CMK (cell line): ENCODE measurements around the gene BRD7.
A peak's percentile ranks its signal among the peaks of the same experiment; 100 is the strongest.

Experiments used
- DNase-seq: peaks from one replicate; pipeline ENCODE4 v3.0.0-alpha.2; 2010; ENCODE audit warnings: low read depth

Gene BRD7

DNA sequence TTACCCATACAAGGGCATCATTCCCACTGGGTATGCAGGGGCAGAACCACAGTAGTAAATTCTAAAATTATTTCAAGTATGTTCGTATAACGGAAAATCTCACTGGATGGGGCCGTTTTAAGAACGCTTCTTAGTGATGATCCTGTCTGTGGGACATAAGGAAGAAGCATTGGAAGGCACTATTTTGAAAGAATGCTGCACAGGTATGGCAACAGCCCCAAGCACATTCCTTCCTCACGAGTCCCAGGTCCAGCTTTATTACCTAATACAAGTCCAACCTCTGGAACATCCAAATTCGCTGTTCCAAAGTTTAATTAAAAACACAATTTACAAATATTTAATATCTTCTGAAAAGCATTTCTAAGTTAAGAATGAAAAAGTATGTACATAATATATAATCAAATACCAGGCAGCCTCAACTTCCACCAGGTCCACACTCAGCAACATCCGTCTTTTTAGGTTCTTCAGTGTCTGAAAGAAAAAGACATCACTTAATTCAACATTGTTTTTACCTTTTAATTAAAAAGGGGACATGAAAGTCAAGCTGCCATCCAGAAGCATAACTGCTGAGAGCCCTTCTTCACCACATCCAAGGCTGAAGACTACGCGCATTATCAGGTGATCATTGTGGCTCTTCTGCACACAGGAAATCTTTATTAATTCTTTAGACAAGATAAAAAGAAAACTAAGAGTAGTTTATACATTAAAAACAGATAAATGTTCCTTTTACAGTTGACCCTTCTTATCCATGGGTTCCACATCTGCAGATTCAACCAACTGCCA is 49.8 kb downstream of the BRD7 start:
- no peak for DNase-seq

DNA sequence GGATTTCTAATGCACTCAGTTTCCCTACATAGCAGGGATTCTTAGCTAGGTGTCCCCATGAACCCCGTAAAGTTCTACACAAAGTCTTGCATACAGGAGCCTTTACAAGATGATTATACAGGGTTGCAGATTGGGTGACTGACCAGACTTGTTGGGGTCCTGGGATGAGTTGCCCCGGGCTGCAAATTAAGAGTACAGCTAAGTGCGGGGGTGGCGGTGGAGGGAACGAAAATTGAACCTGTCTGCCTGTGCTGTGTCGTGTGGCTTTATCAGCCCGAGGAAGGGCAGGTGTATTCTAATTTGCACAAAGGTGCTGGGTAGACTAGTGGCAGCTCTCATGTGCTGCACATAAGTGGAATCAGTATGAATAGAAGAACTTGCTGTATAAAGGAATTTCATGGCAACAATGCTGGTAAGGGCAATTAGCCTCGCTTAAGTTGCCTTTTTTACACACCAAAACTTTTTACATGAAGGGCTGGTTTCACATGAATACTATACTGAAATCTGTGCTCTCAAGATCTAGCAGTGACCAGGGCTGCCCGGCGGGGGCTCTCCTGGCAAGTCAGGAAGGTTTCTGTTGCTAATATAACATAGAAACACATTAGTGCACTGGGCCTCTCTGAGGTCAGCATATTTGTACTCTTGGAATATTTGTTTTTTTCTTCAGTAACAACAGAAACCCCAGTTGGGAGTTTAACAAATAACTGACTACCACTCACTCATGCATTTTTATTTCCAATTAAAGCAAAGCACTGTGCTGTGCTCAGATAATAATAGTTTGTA is 51.7 kb downstream of the BRD7 start:
- DNase-seq = no peak

DNA sequence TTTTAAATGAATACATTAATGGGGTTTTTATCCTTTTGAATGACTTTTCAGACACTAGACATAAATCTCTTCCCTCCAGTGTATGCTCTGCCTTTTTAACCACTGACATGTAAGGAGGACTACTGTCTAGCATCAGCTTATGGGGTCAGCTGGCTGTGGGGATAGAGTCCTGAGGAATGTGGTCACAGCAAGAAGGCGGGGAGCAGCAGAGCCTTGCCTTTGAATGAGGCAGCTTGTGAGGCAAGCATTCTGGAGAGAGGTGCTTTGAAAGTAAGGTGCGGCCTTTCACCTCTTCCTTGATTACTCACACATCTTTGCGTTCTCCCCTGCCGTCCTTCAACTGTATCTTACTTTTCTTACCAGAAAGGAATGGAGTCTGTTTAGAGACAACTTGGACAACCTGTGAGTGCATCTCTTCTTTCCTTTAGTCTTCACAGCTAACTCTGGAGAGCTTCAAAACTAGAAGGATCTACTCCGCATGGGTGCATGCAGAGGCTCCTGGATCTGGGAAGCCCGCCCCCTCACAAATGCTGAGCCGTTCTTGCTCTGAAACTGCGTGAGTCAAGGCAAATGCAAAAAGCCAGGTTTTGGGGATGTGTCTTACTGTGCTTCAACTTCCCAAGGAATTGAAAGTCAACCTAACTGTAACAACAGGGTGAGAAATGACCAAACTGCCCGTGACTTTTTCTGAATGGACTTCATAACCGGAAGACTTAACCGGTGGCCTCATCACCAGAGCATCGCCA is 52.5 kb downstream of the BRD7 start:
- DNase-seq = no peak

DNA sequence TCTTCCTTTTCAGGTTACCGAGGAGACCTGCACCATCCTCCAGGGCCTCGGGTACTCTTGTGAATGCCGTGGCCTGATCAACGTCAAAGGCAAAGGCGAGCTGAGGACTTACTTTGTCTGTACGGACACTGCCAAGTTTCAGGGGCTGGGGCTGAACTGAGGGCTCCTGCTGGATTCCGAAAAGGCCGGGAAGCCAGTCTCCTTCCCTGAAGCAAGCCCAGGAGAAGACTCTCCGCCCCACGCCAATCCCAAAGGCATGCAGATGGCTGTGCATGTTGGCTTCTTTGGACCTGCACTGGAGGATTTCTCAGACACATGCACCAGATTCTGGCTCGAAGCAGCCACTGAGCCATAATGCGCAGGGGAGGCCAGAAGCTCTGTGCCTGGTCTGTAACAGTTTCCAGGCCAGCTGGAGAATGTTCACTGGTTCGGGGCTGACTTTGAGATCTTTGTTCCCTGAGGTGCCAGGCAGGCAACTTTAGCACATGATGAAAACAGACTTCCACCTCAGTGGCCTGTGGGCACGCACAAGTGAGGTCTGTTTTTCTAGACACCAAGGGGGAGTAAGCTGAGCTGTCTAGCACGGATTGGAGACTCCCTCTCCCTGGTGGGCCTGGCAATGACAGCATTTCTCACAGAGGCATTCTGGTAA is 53.3 kb downstream of the BRD7 start:
- no peak for DNase-seq

DNA sequence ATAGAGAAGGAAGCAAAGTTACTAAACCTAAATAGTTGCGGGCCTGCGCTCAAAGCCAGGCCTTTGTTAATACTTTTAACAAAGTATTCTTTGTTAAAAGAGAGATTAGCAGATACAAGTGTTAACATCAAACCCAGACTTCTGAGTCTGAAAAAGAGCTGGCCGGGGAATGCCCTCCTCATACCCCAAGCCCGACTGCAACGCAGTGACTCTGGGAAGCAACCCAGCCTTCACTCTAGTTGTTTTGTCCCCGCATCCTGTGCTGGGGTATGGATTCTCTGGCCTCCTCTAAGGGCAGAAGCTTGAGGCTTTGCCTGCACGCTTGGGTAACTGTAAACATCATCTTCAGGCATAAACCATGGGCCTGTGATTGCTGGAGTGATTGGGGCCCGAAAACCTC is 54.1 kb downstream of the BRD7 start:
- no peak for DNase-seq

DNA sequence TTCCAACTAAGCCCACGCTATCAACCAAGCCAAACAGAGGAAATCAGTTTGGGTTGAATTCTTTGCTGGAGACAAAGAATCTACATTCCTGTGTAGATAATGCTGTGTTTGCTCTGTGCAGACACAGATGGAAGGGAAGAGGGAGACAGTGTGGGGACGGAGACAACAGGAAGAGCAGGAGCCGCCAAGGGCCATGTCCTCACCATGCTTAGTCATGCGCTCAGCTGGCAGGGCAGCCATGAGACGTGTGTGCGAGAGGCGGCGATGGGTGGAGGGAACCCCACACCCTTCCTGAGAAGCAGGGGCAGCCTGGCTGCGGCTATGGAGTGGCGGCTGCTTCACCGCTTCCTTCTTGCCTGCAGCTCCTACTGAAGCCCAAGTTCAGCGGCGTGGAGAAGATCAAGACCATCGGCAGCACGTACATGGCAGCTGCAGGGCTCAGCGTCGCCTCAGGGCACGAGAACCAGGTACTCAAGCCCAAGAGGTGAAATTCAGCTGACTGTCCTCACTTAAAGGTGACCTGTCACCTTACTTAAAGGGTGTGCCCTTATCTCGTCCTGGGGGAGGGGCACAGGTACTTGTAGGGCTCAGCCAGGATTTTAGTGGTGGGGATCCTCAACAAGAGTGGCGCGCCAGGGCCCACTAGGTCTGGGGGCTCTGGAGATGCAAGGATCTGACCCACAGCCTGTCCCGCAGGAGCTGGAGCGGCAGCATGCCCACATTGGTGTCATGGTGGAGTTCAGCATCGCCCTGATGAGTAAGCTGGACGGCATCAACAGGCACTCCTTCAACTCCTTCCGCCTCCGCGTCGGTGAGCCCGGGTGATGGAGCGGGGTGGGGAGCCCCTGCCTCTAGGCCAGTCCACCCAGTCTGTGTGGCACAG is 55.0 kb downstream of the BRD7 start:
- peak; percentile 61 for DNase-seq

DNA sequence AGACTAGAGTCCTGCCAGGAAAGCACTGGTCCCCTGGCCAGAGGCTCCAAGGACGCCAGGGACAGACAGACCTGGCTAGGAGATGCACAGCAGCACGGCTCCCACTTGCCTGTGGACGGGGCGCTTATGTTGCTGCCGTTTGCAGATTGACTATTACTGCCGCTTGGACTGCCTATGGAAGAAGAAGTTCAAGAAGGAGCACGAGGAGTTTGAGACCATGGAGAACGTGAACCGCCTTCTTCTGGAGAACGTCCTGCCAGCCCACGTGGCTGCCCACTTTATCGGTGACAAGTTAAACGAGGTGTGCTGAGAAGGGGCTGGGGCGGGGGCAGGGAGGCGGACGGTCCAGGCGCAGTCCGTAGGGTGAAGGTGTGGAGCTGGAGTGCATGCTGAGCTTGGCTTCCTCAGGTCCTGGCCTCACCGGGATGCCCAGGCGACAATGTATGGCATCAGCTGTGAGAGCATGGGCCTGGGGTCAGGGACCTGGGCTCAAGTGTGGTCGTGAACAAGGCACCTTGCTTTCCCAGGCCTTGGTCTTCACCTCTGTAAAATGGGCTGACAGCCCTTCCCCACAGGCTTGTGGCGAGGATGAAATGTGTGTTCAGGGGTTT is 56.8 kb downstream of the BRD7 start:
- DNase-seq = no peak

DNA sequence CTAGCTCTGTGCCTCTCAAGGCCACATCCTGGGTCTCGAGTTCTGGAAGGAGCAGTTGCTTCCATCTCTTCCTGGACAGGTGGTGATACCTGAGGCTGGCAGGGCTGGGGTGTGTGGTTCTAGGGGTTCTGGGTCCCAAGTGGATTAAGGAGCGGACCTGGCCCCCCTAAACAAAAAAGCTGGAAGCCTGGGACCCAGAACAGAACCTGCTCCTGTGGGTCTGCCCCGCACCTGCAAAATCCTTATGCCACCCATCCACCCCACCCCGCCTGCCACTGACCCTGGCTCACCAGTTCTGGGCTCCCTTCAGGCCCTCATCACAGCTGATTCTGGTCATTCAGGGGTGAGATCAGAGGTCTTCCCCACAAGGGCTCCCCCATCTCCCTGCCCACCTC is 57.7 kb downstream of the BRD7 start:
- no peak for DNase-seq

DNA sequence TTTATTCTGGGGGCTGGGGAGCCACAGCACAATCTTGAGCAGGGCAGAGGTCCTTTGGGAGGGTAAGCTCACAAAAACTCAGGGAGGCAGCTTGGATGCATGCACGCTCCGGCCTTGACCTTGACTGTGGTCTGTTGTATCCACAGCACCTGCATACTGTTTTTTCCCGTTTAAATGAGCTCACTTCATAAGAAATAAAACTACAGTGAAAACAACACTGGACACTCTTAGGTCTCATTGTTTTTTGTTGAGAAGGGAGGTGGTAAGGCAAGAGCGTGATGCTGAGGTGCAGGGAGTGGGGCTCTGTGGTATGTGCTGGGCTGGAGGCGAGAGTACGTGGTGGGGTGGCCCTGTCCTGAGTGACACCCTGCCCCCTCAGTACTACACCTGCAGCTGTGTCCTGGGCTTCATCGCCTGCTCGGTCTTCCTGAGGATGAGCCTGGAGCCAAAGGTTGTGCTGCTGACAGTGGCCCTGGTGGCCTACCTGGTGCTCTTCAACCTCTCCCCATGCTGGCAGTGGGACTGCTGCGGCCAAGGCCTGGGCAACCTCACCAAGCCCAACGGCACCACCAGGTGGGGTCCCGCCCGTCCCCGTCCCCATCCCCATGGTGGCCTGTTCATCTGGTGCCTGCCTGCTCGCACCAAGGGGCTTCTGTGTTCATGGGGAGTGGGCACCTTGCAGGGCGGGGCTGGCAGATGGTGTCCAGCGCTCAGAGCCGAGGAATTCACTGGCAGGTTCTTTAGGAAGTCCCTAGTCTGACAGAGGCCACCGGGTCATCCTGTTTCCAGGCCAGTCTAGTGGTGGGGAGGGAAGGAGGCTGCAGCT is 58.3 kb downstream of the BRD7 start:
- DNase-seq = no peak

DNA sequence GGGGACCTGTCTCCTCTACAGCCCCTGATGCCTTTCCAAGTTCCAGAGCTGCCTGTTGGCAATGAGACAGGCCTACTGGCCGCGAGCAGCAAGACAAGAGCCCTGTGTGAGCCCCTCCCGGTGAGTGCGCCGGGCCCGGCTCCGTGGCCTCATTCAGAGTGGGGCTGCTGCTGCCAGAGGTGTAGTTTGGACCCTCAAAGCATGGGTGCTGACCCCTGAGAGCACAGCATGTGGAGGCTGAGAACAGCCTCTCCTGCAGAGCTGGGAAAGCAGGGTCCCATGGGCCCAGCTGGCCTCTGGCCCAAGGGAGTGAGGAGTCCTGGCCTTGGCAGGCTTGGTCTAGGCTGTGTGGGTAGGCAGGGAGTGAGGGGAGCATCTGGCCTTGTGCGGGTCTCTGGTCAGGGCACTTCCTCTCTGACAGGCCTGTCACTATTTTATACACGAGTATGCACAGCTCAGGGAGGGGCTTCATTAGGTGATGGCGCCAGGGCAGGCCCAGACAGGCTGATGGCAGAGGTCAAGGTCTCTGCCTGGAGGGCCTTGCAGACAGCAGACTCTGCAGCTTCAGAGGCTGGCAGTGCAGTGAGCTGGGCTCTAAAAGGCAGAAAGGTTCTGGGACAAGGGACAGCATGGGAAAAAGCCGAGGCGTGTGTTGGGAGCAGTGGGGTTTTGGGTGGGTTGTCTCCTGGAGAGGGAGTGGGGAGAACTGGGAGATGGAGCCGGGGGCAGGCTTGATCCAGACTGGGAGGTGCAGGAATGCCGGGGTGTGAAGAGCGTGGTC is 59.1 kb downstream of the BRD7 start:
- no peak for DNase-seq

DNA sequence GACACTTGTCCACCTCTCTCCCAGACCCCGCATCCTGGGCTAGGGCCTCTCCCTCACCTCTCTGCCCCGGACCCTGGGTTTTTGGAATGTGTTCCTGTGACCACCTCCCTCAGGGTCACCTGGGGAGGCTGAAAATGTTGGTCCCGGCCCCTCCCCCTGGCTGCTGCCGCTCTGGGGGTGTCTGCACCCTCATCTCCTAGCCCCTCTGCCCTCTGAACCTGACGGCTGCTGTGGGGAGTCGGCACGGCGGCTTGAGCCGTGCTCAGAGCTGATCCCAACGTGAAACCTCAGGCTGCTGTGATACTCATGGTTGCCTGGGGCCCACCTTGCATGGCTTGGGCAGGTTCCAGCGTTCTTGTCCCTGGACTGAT is 59.6 kb downstream of the BRD7 start:
- no peak for DNase-seq

DNA sequence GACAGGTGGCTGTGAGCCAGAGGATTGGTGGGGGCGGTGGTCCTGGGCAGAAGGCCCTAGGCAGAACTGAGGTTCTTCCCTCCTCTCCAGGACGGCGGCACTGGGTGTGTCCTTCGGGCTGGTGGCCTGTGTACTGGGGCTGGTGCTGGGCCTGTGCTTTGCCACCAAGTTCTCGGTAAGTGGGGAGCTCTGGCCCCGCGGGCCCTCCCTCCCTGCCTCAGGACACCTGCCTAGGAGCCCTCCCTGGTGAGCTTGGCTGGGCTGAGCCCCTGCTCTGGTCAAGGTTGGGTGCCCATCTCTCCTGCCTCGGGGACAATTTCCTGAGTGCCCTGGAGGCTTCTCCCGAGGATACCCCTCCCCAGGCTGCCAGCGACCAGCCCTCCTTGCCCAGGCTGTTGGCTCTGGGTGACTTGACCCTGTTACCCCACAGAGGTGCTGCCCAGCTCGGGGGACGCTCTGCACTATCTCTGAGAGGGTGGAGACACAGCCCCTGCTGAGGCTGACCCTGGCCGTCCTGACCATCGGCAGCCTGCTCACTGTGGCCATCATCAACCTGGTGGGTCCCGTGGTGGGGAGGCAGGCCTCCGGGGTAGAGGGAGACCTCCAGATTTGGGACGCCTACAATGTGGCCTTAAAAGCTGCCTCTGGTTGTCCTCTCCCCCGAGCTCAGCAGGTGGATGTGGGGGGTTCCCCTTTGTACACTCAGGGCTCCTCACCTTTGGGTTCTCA is 60.4 kb downstream of the BRD7 start:
- DNase-seq = no peak

DNA sequence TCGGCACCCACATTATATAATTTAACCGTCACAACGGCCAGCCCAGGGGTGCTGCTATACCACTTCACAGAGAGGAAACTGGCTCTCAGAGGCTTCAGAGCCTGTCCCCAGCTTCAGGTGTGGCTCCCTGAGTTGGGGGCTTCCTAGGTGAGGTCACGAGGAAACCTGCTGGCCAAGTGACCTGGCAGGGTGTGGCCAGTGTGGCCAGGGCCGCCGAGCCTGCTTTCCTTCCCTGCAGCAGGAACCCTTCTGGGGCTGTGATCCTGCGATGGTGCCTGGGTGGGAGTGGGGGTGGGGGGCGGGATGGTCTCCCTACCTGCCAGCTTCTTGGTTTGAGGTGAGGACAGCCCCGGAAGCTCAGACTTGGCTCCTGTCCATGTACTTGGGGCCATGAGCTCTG is 62.5 kb downstream of the BRD7 start:
- no peak for DNase-seq

DNA sequence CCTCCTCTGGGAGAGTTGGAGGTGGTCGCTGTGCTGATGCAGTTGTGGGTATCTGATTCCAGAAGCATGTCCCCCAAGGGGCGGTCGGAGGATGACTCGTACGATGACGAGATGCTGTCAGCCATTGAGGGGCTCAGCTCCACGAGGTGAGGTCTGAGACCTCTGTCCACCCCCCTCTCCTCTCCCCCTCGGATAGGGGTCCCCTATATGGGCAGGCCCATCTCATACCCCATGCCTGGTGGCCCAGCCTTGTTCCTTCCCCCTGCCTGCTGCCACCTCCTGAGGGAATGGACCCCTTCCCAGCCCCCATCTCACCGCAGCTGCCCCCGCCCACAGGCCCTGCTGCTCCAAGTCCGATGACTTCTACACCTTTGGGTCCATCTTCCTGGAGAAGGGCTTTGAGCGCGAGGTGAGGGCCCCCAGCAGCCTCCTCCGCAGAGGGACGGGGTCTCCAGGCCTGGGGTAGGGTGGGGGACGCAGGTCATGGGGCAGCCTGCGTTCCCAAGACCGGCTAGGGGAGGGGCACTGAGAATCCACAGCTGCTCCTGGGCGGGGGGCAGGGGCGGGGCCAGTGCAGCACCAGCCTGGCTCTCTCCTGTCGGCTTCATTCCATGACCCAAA is 63.2 kb downstream of the BRD7 start:
- DNase-seq = no peak

DNA sequence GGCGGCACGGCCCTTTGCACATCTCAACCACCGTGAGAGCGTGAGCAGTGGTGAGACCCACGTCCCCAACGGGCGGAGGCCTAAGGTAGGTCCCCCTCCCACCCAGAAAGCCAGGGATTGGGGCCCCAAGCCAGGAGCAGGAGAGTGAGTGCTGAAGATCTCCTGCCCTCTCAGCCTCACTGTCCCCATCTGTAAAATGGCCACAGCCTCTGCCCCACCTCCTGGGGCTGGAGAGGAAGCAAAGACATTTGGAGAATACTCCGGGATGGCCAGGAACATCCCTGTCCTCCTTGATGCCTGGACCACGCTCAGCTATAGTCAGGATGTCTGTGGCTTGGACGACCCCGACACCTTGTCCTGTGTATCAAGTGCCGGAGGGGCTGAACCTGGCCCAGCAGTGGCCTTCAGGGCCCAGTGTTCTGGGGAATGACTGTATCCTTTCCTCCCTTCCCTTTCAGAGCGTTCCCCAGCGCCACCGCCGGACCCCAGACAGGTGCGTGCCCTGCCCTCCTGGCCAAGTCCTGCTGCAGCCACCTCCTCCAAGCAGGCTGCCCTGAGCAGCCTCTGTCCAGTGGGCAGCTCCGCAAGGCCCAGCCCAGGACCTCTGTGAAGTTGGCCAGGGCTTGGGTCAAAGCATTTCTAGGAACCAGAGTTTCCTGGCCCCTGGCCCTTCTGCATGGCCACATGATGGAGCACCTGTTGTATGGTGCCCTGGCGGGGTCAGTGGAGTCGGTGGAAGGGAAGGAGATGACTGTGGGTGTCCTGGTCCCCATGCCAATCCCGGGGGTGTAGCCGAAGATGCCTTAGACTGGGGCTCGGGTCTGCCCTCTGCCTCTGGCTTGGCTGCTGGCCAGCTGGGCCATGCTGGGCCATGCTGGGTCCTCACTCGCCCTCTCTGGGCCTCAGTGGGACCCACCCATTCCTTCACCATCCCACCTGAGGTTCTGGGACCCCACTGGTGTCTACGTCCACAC is 64.0 kb downstream of the BRD7 start:
- DNase-seq = no peak

DNA sequence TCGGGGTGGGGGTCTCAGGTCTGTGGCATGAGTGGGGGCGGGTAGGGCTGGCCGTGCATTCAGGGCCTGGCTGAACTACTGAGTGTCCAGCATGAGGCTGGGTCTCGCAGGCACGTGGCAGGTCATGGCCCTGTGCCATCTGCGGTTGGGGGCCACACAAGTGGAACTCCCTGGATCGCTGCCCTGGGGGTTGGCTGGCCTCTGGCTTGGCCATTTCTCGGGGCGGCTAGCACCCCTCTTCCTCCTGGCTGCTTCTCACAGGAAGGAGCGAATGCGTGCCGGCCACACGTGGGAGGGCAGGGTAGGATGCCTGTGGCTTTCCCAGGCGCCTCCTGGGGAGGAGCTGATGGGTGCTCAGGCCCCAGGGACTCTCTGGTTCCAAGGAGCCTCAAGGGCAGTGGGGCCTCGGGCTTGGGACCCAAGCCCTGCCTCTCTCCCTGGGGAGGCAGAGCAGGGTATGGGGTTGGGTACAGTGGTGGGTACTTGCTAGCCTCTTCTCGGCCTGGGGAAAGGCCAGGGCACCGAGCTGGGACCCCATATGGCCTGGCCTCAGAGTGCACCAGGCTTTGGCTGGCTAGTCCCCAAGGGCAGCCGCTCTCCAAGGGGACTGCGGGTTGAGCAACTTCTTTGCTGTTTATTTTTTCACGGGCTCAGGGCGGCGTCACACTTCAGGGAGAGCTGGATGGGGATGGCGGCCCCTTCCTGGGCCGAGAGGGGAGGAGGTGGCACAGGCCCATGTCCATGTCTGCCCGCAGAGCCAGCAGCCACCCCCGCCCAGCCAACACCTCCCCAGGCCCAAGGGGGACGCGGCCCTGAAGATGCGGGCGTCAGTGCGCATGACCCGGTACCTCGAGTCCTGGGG is 65.0 kb downstream of the BRD7 start:
- no peak for DNase-seq
